Epithelial cell of proximal tubule (primary cell): ENCODE data around the gene NT5C1A. TPM values are rescaled to one million over a fixed set of nuclear protein-coding genes. Genes with fewer than 3 reads are reported as not detected.

Source experiments
- DNase-seq: peaks from one replicate; pipeline ENCODE4 v3.0.0-alpha.2; 2011; ENCODE audit warnings: low read depth
- H3K4me3 ChIP-seq: 2 replicates; pipeline ENCODE4 v1.5.1; 2011; ENCODE audit warnings: low read depth, mild to moderate bottlenecking, low read length
- CTCF ChIP-seq: conservative IDR thresholded peaks from 2 replicates; pipeline ENCODE4 v1.5.1; 2012; ENCODE audit warnings: low read depth, mild to moderate bottlenecking, low read length
- total RNA-seq: library from RNA; depleted of rRNA; stranded (reverse); fragments of >200 nt; gene quantifications from 2 replicates; pipeline ENCODE4 v1.2.3, GENCODE V29; 2015

The NT5C1A gene
- total RNA-seq, 1 donor from 2014 or later = not detected

- TF ChIP-seq CTCF = no peak
- no peak overlapping the region for H3K4me3 ChIP-seq
- no peak for DNase-seq
These were observed 36.6 kb downstream of the NT5C1A start for GRCh38 chr1:39635205-39635870.

GRCh38 chr1:39633422-39633821 lies 38.5 kb downstream of the NT5C1A start:
- DNase-seq = no peak
- H3K4me3 ChIP-seq = no peak overlapping the region
- no peak for TF ChIP-seq CTCF

- no peak overlapping the region for H3K4me3 ChIP-seq
- DNase-seq = no peak
- TF ChIP-seq CTCF = no peak
These were observed 39.1 kb downstream of the NT5C1A start for GRCh38 chr1:39632682-39633417.

GRCh38 chr1:39632323-39632681 lies 39.6 kb downstream of the NT5C1A start:
- no peak for DNase-seq
- TF ChIP-seq CTCF = no peak
- no peak overlapping the region for H3K4me3 ChIP-seq

- TF ChIP-seq CTCF = no peak
- no peak overlapping the region for H3K4me3 ChIP-seq
- no peak for DNase-seq
These were observed 40.3 kb downstream of the NT5C1A start for GRCh38 chr1:39631361-39632322.

- DNase-seq = no peak
- H3K4me3 ChIP-seq = no peak overlapping the region
- TF ChIP-seq CTCF = no peak
These were observed 43.0 kb downstream of the NT5C1A start for GRCh38 chr1:39628807-39629350.
